GM19397 (cell line): Measurements from ENCODE around the gene PDSS1.
"Not testable (repeated sequence)": the region's sequence is repeated elsewhere in the genome, so short reads cannot be mapped to it uniquely, and the experiment has no call there.

Experiments
- ATAC-seq: cut with Tn5 transposase; IDR thresholded peaks from one replicate; pipeline ENCODE4 v1.9.1; 2021; ENCODE audit warnings: mild to moderate bottlenecking, moderate library complexity; ENCODE audit not compliant: unreplicated experiment

Gene PDSS1

GRCh38 chr10:26697163-26697921 lies at the start of gene PDSS1:
Gene PDSS1, plus strand, starts transcription at chr10:26697701. Its CDS starts 11 bp downstream, at chr10:26697712.
- ATAC-seq, result peak; percentile 86

- ATAC-seq, result not testable (repeated sequence)
These were observed 49.3 kb upstream of the PDSS1 start for GRCh38 chr10:26648245-26648636.

- no peak for ATAC-seq
These were observed 47.1 kb upstream of the PDSS1 start for GRCh38 chr10:26650406-26650805.

- ATAC-seq, result not testable (repeated sequence)
These were observed 46.0 kb upstream of the PDSS1 start for GRCh38 chr10:26651476-26651875.

GRCh38 chr10:26653004-26653403 lies 44.5 kb upstream of the PDSS1 start:
- no peak for ATAC-seq

GRCh38 chr10:26655746-26656145 lies 41.8 kb upstream of the PDSS1 start:
- no peak for ATAC-seq

GRCh38 chr10:26662864-26663263 lies 34.6 kb upstream of the PDSS1 start:
- no peak for ATAC-seq

- ATAC-seq, result no peak
These were observed 32.1 kb upstream of the PDSS1 start for GRCh38 chr10:26665080-26666048.

- no peak for ATAC-seq
These were observed 21.6 kb upstream of the PDSS1 start for GRCh38 chr10:26675873-26676257.

GRCh38 chr10:26679588-26679987 lies 17.9 kb upstream of the PDSS1 start:
- ATAC-seq, result no peak

- ATAC-seq, result no peak
These were observed 16.4 kb upstream of the PDSS1 start for GRCh38 chr10:26681076-26681475.

GRCh38 chr10:26681971-26682370 lies 15.5 kb upstream of the PDSS1 start:
- ATAC-seq, result not testable (repeated sequence)

GRCh38 chr10:26682931-26683330 lies 14.6 kb upstream of the PDSS1 start:
- ATAC-seq, result no peak

GRCh38 chr10:26684667-26685264 lies 12.7 kb upstream of the PDSS1 start:
- peak; percentile 93 for ATAC-seq

GRCh38 chr10:26685441-26685840 lies 12.1 kb upstream of the PDSS1 start:
- no peak for ATAC-seq

- ATAC-seq, result no peak
These were observed 8.1 kb upstream of the PDSS1 start for GRCh38 chr10:26689399-26689798.

GRCh38 chr10:26690731-26691475 lies 6.6 kb upstream of the PDSS1 start:
- ATAC-seq, result no peak

- ATAC-seq, result not testable (repeated sequence)
These were observed 3.0 kb upstream of the PDSS1 start for GRCh38 chr10:26694536-26694935.

GRCh38 chr10:26696786-26697162 lies 727 bp upstream of the PDSS1 start:
- ATAC-seq, result no peak

- ATAC-seq, result no peak
These were observed 564 bp downstream of the PDSS1 start for GRCh38 chr10:26697922-26698608.
